ENCODE results near the gene CNKSR1.

The CNKSR1 gene

DNA sequence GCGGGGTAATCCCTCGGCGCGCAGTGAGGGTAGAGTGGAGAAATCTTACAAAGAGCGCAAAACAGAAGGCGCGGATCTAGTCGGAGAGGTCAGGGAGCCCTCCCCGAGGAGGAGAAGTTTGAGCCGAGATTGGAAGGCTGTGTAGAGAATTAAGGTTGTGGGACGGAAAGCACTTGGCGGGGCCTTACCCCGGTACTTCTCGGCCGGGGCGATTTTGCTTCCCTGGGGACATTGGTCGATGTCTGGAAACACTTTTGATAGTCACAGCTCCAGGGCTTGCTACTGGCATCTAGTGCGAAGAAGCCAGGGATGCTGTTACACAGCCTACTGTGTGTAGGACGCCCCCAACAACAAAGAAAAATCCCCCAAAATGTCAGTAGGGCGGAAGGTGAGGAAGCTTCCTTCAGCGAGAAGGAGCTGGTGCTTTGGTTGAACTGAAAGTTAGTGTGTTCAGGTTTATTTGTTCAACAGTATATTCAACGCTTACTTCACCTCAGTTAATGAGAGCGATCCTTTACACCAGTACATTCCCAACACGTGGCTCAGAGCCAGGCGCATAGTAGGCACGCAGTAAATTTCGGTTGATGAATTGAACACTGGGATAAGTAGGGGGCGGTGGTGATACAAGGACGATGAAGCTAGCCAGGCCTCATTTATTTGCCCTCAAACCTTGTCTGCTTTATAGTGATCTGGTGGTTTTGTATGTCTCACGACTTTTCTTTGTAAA is 57.5 kb downstream of the CNKSR1 start:
- DNase-seq = peak; percentile 61

GRCh38 chr1:26237230-26237966 is 60.1 kb downstream of the CNKSR1 start:
- DNase-seq = no peak

All from islet precursor cell (in vitro differentiated cells).